Right hindlimb (tissue), 1 donor: ENCODE results near the gene HENMT1.
"Not testable (repeated sequence)": the region's sequence is repeated elsewhere in the genome, so short reads cannot be mapped to it uniquely, and the experiment has no call there.

Experiments
- DNase-seq: peaks from one replicate; pipeline ENCODE4 v3.0.0-alpha.2; 2018

HENMT1 gene

GRCh38 chr1:108670131-108670773 is 9.4 kb upstream of the HENMT1 start:
- no peak for DNase-seq

GRCh38 chr1:108669679-108670078 is 8.8 kb upstream of the HENMT1 start:
- no peak for DNase-seq

- DNase-seq: no peak
Measured at GRCh38 chr1:108668777-108669176, 7.9 kb upstream of the HENMT1 start.

GRCh38 chr1:108667422-108667821 is 6.5 kb upstream of the HENMT1 start:
- DNase-seq: not testable (repeated sequence)

GRCh38 chr1:108665771-108666170 is 4.9 kb upstream of the HENMT1 start:
- DNase-seq: no peak

- no peak for DNase-seq
Measured at GRCh38 chr1:108665067-108665466, 4.2 kb upstream of the HENMT1 start.

- DNase-seq: no peak
Measured at GRCh38 chr1:108664481-108664880, 3.6 kb upstream of the HENMT1 start.

- DNase-seq: no peak
Measured at GRCh38 chr1:108663074-108663473, 2.2 kb upstream of the HENMT1 start.

- DNase-seq: no peak
Measured at GRCh38 chr1:108657356-108658080, 3.4 kb downstream of the HENMT1 start.

GRCh38 chr1:108653431-108654105 is 7.3 kb downstream of the HENMT1 start:
- no peak for DNase-seq

- peak; percentile 37 for DNase-seq
Measured at GRCh38 chr1:108646648-108647269, 14.1 kb downstream of the HENMT1 start.

GRCh38 chr1:108646265-108646647 is 14.6 kb downstream of the HENMT1 start:
- DNase-seq: no peak

- DNase-seq: no peak
Measured at GRCh38 chr1:108645564-108646184, 15.2 kb downstream of the HENMT1 start.

- DNase-seq: no peak
Measured at GRCh38 chr1:108644984-108645383, 15.9 kb downstream of the HENMT1 start.

GRCh38 chr1:108643492-108644335 is 17.2 kb downstream of the HENMT1 start:
- DNase-seq: peak; percentile 54

- not testable (repeated sequence) for DNase-seq
Measured at GRCh38 chr1:108640863-108641262, 20.0 kb downstream of the HENMT1 start.

- DNase-seq: no peak
Measured at GRCh38 chr1:108639899-108640560, 20.9 kb downstream of the HENMT1 start.

GRCh38 chr1:108636876-108637275 is 24.0 kb downstream of the HENMT1 start:
- DNase-seq: no peak

- no peak for DNase-seq
Measured at GRCh38 chr1:108634521-108634920, 26.4 kb downstream of the HENMT1 start.

GRCh38 chr1:108628665-108629064 is 32.2 kb downstream of the HENMT1 start:
- DNase-seq: no peak

GRCh38 chr1:108627951-108628350 is 32.9 kb downstream of the HENMT1 start:
- DNase-seq: no peak

- no peak for DNase-seq
Measured at GRCh38 chr1:108627256-108627655, 33.6 kb downstream of the HENMT1 start.
